ENCODE data around the gene RBMS1. TPM values are rescaled to one million over a fixed set of nuclear protein-coding genes. Genes with fewer than 3 reads are reported as not detected.

The RBMS1 gene
- total and polyA plus RNA-seq, 2 of the 13 experiments (the other 11 are each of a cell fraction or from before 2014, with no cell fraction given) = 55.5 to 110 TPM

GRCh38 chr2:160469164-160469563 lies 24.4 kb downstream of the RBMS1 start:
- no TSS peak for BruUV-seq (replicated peaks)
- peaks cover 38% of the 10 kb centered on the region for H4K20me1 ChIP-seq (ENCODE audit: insufficient read depth, low read length)
- no peak for DNase-seq (ENCODE audit: low spot score)
- H3K4me2 ChIP-seq (ENCODE audit: low read depth, low read length) = no peak overlapping the region
- ChIA-PET CTCF (ENCODE audit: low intra/inter-chr PET ratio, low total read pairs) (no interaction called here), POLR2A (no interaction called here)
- H3K9ac ChIP-seq (ENCODE audit: insufficient read depth, low read depth, low read length) = no peak overlapping the region
- in situ Hi-C loops (cut with HindIII; ENCODE audit: extremely low pct_ligation_motif_present, low pct_unique_long_range_greater_than_20kb) = no loop called here
- TF ChIP-seq SMAD1 (CRISPR knock-in tag; IDR thresholded peaks at IDR 0.05; ENCODE audit: borderline replicate concordance, low read depth) = no peak
- TF ChIP-seq NFKB2 (CRISPR knock-in tag; IDR thresholded peaks at IDR 0.05; ENCODE audit: borderline replicate concordance) = no peak
- TF ChIP-seq ATAD3A (CRISPR knock-in tag; IDR thresholded peaks at IDR 0.05) = no peak
- TF ChIP-seq MED1 (CRISPR knock-in tag; IDR thresholded peaks at IDR 0.05) = no peak
- TF ChIP-seq ZFP90 (CRISPR knock-in tag; IDR thresholded peaks at IDR 0.05; ENCODE audit: borderline replicate concordance) = no peak
- no peak for TF ChIP-seq RFX1 (IDR thresholded peaks at IDR 0.05)
- TF ChIP-seq ZNF260 (CRISPR knock-in tag; IDR thresholded peaks at IDR 0.05; ENCODE audit: borderline replicate concordance, low read depth) = no peak
- no peaks in the 10 kb centered on the region for H3K27me3 ChIP-seq (ENCODE audit: control insufficient read depth in 1 of 2, insufficient read depth in 2 of 2, low read length in 2 of 2)
- 0 out of 2 replicates have a peak, but pooled peaks cover 8% of the 10 kb centered on the region for H3K4me1 ChIP-seq (ENCODE audit: insufficient read depth, low read length)
- H2AFZ ChIP-seq (ENCODE audit: low read length) = no peak overlapping the region
- intact Hi-C loops (cut with micrococcal nuclease; ENCODE audit: unreplicated experiment) = no loop called here
- peaks cover 80% of the 10 kb centered on the region for H3K79me2 ChIP-seq (ENCODE audit: insufficient read depth, low read length)
- no peak overlapping the region for H3K27ac ChIP-seq (ENCODE audit: extremely low read length, insufficient read depth, low read length)
- no peak for FAIRE-seq
- H3K9me3 ChIP-seq (ENCODE audit: low read length) = no peaks in the 10 kb centered on the region
- no peak overlapping the region for H3K4me3 ChIP-seq (replicated peaks in 1 of 3; ENCODE audit: insufficient read depth in 1 of 3, low read depth in 2 of 3, low read length in 3 of 3)
- no peaks in the 10 kb centered on the region for H3K36me3 ChIP-seq (replicated peaks in 1 of 2; ENCODE audit: control insufficient read depth in 1 of 2, insufficient read depth in 2 of 2, low read length in 2 of 2)
- 95% methylated on average over 6 of the region's 6 CpGs for WGBS (ENCODE audit: low lambda C conversion rate)
- no peak for ATAC-seq

- no peak for FAIRE-seq
- no peak overlapping the region for H3K9ac ChIP-seq (ENCODE audit: insufficient read depth, low read depth, low read length)
- H3K36me3 ChIP-seq (replicated peaks in 1 of 2; ENCODE audit: control insufficient read depth in 1 of 2, insufficient read depth in 2 of 2, low read length in 2 of 2) = no peaks in the 10 kb centered on the region
- no peaks in the 10 kb centered on the region for H3K9me3 ChIP-seq (ENCODE audit: low read length)
- in situ Hi-C loops (cut with HindIII; ENCODE audit: extremely low pct_ligation_motif_present, low pct_unique_long_range_greater_than_20kb) (no loop called here), intact Hi-C loops (cut with micrococcal nuclease; ENCODE audit: unreplicated experiment) (no loop called here)
- H3K27ac ChIP-seq (ENCODE audit: extremely low read length, insufficient read depth, low read length) = no peak overlapping the region
- no peaks in the 10 kb centered on the region for H3K27me3 ChIP-seq (ENCODE audit: control insufficient read depth in 1 of 2, insufficient read depth in 2 of 2, low read length in 2 of 2)
- no peak overlapping the region for H2AFZ ChIP-seq (ENCODE audit: low read length)
- H3K4me2 ChIP-seq (ENCODE audit: low read depth, low read length) = no peak overlapping the region
- DNase-seq (ENCODE audit: low spot score) = no peak
- WGBS (ENCODE audit: low lambda C conversion rate) = 93% methylated on average over 6 of the region's 6 CpGs
- no peak overlapping the region for H3K4me3 ChIP-seq (replicated peaks in 1 of 3; ENCODE audit: insufficient read depth in 1 of 3, low read depth in 2 of 3, low read length in 3 of 3)
- POLR2A ChIA-PET = interaction anchor here (1.0 kb wide), 1 partner anchor 25 kb away, joined by 4 read pairs; no protein-coding TSS in a partner anchor
- CTCF ChIA-PET (ENCODE audit: low intra/inter-chr PET ratio, low total read pairs) = no interaction called here
- peaks cover 73% of the 10 kb centered on the region for H3K79me2 ChIP-seq (ENCODE audit: insufficient read depth, low read length)
- H4K20me1 ChIP-seq (ENCODE audit: insufficient read depth, low read length) = peaks cover 36% of the 10 kb centered on the region
- no TSS peak for BruUV-seq (replicated peaks)
- no peaks in the 10 kb centered on the region for H3K4me1 ChIP-seq (ENCODE audit: insufficient read depth, low read length)
- ATAC-seq = no peak
- TF ChIP-seq ZNF687 (CRISPR knock-in tag; IDR thresholded peaks at IDR 0.05) = no peak
- TF ChIP-seq SNAPC5 (CRISPR knock-in tag; IDR thresholded peaks at IDR 0.05; ENCODE audit: borderline replicate concordance) = no peak
- no peak for TF ChIP-seq ZNF883 (CRISPR knock-in tag; IDR thresholded peaks at IDR 0.05; ENCODE audit: not compliant biosample characterization)
- no peak for TF ChIP-seq ZNF580 (CRISPR knock-in tag; IDR thresholded peaks at IDR 0.05; ENCODE audit: borderline replicate concordance, low read depth)
- TF ChIP-seq ZBTB3 (CRISPR knock-in tag; IDR thresholded peaks at IDR 0.05; ENCODE audit: borderline replicate concordance, low read depth) = no peak
- no peak for TF ChIP-seq YEATS2 (CRISPR knock-in tag; IDR thresholded peaks at IDR 0.05; ENCODE audit: borderline replicate concordance)
Observed at GRCh38 chr2:160467086-160467485, 26.5 kb downstream of the RBMS1 start.

Measured in HepG2 (cell line).